Psoas muscle (tissue), 8 donors: Measurements from ENCODE around the gene GGT1. TPM values are rescaled to one million over a fixed set of nuclear protein-coding genes. Genes with fewer than 3 reads are reported as not detected.

ENCODE experiments used
- ATAC-seq, 4 donors: fragments of 200-7000 bp; cut with Tn5 transposase; one replicate each; pipeline ENCODE4 v1.9.1; 2020; ENCODE audit warnings: moderate library complexity in 3 of 4, mild to moderate bottlenecking in 2 of 4
- DNase-seq, 2 donors: peaks; one replicate each; pipeline ENCODE4 v3.0.0-alpha.2; 2020
- H3K27ac ChIP-seq: fragments of 200-600 bp; one replicate; pipeline ENCODE4 v1.8.0; 2022
- H3K27me3 ChIP-seq, 3 donors: fragments of 200-600 bp in 1 of 3; one replicate each; pipeline versions ENCODE4 v1.6.1 to v1.8.0; 2013 to 2022; ENCODE audit warnings: low read length in 2 of 3, mild to moderate bottlenecking in 2 of 3, moderate library complexity in 1 of 3; ENCODE audit not compliant: insufficient read depth in 3 of 3
- H3K36me3 ChIP-seq, 2 donors: fragments of 200-600 bp in 1 of 2; one replicate each; pipeline versions ENCODE4 v1.6.1 to v1.8.0; 2013 to 2022; ENCODE audit warnings: low read depth in 1 of 2, mild to moderate bottlenecking in 1 of 2, moderate library complexity in 1 of 2; ENCODE audit not compliant: insufficient read depth in 1 of 2
- H3K4me1 ChIP-seq: fragments of 200-600 bp; one replicate; pipeline ENCODE4 v1.8.0; 2022
- H3K4me3 ChIP-seq: fragments of 200-600 bp; one replicate; pipeline ENCODE4 v1.8.0; 2022; ENCODE audit warnings: mild to moderate bottlenecking
- H3K9me3 ChIP-seq: fragments of 200-600 bp; one replicate; pipeline ENCODE4 v1.8.0; 2022
- WGBS, 3 donors: extraction: QIAGEN DNeasy Blood & Tissue Kit; methylation state at CpG; one replicate each; pipeline versions ENCODE4 v1.1.6 to v1.1.7; 2013; 5-methylcytosine and 5-hydroxymethylcytosine counted together
- intact Hi-C, 2 donors: fragments of 100-400 bp; cut with DNase I; formaldehyde crosslinking; loops; one replicate each; pipeline versions ENCODE4 v1.11.0 to v1.14.2; 2022
- polyA plus RNA-seq, 3 donors: library from polyadenylated mRNA; stranded (reverse); fragments of 200-250 nt; gene quantifications; one replicate each; pipeline ENCODE4 v1.2.3, GENCODE V29; 2013
- total RNA-seq, 4 donors: library from RNA; stranded (reverse); fragmentation: NEBNext Ultra II Directional in 2 of 4; extraction: Animal tissue kit (Norgen Biotek cat#: 25700) in 2 of 4; gene quantifications; one replicate each; pipeline versions ENCODE4 v1.2.1 to v1.2.4, GENCODE V29; 2021 to 2023
- TF ChIP-seq, protein P1 (sequence below): fragments of 200-600 bp; IDR thresholded peaks from one replicate; pipeline ENCODE4 v1.8.0; 2022; ENCODE audit warnings: antibody characterized with exemption
- donor health status: healthy with polysubstance abuse.
- donor health status: DM: no; HTN: no; CAD: no; lungs with moderate emphysema.
- donor health status: Bipolar disorder and iron deficiency.
- donor health status: healthy.
- donor health status: DM: yes; HTN: yes; CAD: no.
- donor health status: DM: no; HTN: no; CAD: no.
- donor health status: DM: no; HTN: no; CAD: no.
- donor health status: DM: yes; HTN: yes; CAD: no.

Gene GGT1
- total and polyA plus RNA-seq, 7 donors: 0.52 to 2.6 (median 0.97) TPM

DNA sequence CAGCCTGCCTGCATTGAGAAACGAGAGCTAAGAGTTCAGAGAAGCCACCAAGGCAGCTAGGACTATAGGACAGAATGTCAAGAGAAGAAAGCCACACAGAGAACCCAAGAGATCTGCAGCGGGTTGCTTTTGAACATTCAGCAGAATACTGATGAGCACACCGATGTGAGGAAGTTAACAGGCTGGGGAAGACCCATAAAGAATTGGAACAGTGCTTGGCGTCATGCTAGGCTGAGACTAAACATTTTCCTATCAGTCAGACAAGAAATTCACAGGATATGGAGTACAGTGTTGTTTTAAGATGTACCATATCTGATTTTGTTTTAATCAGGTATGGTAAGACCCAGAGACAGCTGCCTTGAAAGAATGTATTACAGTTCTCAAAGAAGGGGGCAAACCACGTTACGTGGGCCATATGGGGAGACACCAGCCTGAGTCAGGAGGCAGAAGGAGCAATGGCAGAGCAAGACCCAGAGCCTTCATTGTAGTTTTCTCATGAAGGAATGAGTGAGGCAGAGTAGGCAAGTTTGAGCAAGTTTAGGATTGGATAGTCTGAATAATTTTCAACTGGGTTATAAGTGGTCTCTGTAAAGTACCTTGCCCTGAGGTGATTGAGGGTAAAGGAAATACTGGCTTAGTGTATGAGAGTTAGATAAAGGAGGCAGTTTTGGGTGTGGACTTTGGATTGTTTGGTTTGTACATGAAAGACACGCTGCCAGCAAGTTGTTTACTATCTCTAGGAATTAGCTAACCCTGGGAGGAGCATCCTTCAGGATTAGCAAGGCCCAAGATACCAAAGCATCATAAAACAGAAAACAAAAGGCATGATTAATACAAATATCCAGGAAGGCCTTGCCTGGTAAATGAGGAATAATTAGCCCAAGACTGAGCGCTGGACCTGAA is 24.4 kb upstream of the GGT1 start:
- Histone ChIP-seq H3K9me3 (no peaks in the 10 kb centered on the region), H3K4me1 (no peaks in the 10 kb centered on the region), H3K27me3 (no peaks in the 10 kb centered on the region), H3K27ac (no peak overlapping the region), H3K4me3 (no peak overlapping the region), H3K36me3 (peaks cover 2 to 20% of the 10 kb centered on the region in 2 donors)
- intact Hi-C loops: no loop called here
- ATAC-seq: no peak
- WGBS, 3 donors: 85 to 89% (median 86%) methylated on average over 8 of the region's 8 CpGs
- DNase-seq: no peak
- TF ChIP-seq, protein P1, sequence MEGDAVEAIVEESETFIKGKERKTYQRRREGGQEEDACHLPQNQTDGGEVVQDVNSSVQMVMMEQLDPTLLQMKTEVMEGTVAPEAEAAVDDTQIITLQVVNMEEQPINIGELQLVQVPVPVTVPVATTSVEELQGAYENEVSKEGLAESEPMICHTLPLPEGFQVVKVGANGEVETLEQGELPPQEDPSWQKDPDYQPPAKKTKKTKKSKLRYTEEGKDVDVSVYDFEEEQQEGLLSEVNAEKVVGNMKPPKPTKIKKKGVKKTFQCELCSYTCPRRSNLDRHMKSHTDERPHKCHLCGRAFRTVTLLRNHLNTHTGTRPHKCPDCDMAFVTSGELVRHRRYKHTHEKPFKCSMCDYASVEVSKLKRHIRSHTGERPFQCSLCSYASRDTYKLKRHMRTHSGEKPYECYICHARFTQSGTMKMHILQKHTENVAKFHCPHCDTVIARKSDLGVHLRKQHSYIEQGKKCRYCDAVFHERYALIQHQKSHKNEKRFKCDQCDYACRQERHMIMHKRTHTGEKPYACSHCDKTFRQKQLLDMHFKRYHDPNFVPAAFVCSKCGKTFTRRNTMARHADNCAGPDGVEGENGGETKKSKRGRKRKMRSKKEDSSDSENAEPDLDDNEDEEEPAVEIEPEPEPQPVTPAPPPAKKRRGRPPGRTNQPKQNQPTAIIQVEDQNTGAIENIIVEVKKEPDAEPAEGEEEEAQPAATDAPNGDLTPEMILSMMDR: no peak

DNA sequence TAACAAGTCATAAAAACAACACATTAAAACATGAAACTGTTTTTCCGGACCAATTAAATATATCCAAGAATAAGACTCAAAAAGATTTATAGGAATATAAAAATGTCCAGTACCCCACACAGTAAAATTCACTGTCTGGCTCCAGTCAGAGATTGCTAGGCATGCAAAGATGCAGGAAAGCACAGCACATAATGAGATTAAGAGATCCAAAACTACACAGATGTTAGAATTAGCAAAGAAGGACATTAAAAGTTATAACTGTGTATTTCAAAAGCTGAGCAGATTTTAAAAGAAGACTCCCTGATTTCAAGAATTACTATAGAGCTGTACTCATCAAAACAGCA is 23.8 kb upstream of the GGT1 start:
- TF ChIP-seq, protein P1: no peak
- peaks cover 0 to 14% of the 10 kb centered on the region in 2 donors for H3K36me3 ChIP-seq
- no peaks in the 10 kb centered on the region for H3K27me3 ChIP-seq
- WGBS, 3 donors: 71 to 86% (median 75%) methylated on average over 1 of the region's 1 CpG
- no peak overlapping the region for H3K4me3 ChIP-seq
- DNase-seq: no peak
- ATAC-seq: no peak
- H3K4me1 ChIP-seq: no peaks in the 10 kb centered on the region
- intact Hi-C loops: no loop called here
- no peak overlapping the region for H3K27ac ChIP-seq
- no peaks in the 10 kb centered on the region for H3K9me3 ChIP-seq

DNA sequence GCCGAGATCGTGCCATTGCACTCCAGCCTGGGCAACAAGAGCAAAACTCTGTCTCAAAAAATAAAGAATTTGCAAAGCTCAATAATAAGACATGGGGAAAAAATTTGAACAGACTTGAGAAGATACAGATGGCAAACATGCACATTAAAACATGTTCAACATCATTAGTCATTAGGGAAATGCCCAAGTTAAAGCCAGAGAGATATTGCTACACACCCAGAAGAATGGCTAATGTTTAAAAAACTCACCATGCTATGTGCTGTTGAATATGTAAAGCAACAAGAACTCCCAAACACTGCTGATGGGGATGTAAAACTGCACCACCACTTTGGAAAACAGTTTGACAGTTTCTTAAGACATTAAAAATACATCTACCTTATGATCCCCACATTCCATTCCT is 22.7 kb upstream of the GGT1 start:
- DNase-seq (no peak), ATAC-seq (no peak)
- intact Hi-C loops: no loop called here
- WGBS, 3 donors: 72 to 94% (median 92%) methylated on average over 2 of the region's 2 CpGs
- no peak overlapping the region for H3K4me3 ChIP-seq
- H3K4me1 ChIP-seq: no peaks in the 10 kb centered on the region
- no peaks in the 10 kb centered on the region for H3K9me3 ChIP-seq
- peaks cover 0 to 8% of the 10 kb centered on the region in 2 donors for H3K36me3 ChIP-seq
- H3K27me3 ChIP-seq: no peaks in the 10 kb centered on the region
- H3K27ac ChIP-seq: no peak overlapping the region
- TF ChIP-seq, protein P1: no peak

DNA sequence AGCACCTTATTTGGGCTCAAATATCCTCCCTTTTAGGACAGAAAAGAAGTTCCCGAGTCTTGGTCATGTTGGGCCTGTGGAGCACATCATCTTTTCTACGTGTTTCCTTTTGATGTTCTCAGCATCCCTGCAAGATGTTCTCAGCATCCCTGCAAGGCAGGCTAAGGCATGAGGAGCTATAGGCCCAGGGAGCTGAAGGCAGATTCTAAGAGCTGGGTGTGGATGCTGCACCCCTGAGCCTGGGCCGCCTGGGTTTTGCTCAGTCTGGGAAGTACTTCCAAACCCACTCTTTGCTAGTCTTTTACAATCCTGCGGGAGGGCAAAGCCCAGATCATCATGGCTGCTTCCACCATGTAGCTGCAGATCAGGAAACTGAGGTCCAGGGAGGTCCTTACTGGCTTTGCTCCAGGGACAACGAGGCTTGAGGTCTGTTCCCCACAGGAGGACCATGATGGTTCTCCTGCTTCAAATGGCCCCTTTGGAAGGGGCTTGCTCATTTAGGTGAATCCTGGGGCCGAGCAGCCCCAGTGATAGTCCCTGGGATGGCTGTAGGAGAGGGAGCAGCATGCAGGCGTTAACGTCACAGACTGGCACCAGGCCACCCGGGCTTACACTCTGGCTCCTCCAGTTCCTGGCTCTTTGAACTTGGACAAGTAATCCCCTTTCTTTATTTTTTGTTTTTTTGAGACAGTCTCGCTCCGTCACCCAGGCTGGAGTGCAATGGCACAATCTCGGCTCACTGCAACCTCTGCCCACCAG is 20.8 kb upstream of the GGT1 start:
- no peak for DNase-seq
- intact Hi-C loops: no loop called here

More for the DNA sequence above, 20.8 kb upstream of the GGT1 start:
- WGBS, 3 donors: 51 to 74% (median 61%) methylated on average over 12 of the region's 12 CpGs
- TF ChIP-seq, protein P1: no peak
- Histone ChIP-seq H3K4me3 (no peak overlapping the region), H3K36me3 (peaks cover 0 to 19% of the 10 kb centered on the region in 2 donors), H3K27me3 (no peaks in the 10 kb centered on the region), H3K27ac (no peak overlapping the region), H3K9me3 (no peaks in the 10 kb centered on the region), H3K4me1 (no peaks in the 10 kb centered on the region)
- ATAC-seq: peak in 2 of 4 donors; percentile 37 to 39
